ENCODE measurements around the gene PAPSS2.

- TF ChIP-seq POLR2A (IDR thresholded peaks at IDR 0.05; ENCODE audit: borderline replicate concordance, extremely low read depth, insufficient read depth, insufficient read length): no peak
- TF ChIP-seq CTCF (IDR thresholded peaks at IDR 0.05 in 2 of 3, conservative IDR thresholded peaks at IDR 0.05 in 1 of 3; ENCODE audit: borderline replicate concordance in 1 of 3, insufficient read depth in 1 of 3, low read depth in 2 of 3, low read length in 2 of 3): no peak
- no peak for TF ChIP-seq EZH2 (IDR thresholded peaks at IDR 0.05)
- no peak for TF ChIP-seq EZH2phosphoT487 (IDR thresholded peaks at IDR 0.05; ENCODE audit: borderline replicate concordance)
- TF ChIP-seq POLR2AphosphoS5 (IDR thresholded peaks at IDR 0.05; ENCODE audit: low read depth, low read length): no peak
- no peak for TF ChIP-seq SIN3A (IDR thresholded peaks at IDR 0.05; ENCODE audit: low read depth)
- TF ChIP-seq SRF (IDR thresholded peaks at IDR 0.05; ENCODE audit: low read depth): no peak
- no peak for TF ChIP-seq REST (IDR thresholded peaks at IDR 0.05; ENCODE audit: low read depth)
- no peak for TF ChIP-seq SP1 (IDR thresholded peaks at IDR 0.05; ENCODE audit: low read depth)
Measured at GRCh38 chr10:87765666-87766376, 106.1 kb downstream of the PAPSS2 start.
